K562 (cell line): ENCODE measurements around the gene GTF2H4. TPM values are rescaled to one million over a fixed set of nuclear protein-coding genes. Genes with fewer than 3 reads are reported as not detected.

Experiments
- DIDO1 ChIP-seq: fragments of 450-650 bp; IDR thresholded peaks from 2 replicates; pipeline ENCODE4 v1.6.1; 2016; ENCODE audit warnings: low read depth, missing biosample characterization, missing genetic modification characterization
- DPF2 ChIP-seq: fragments of 450-650 bp; IDR thresholded peaks from 2 replicates; pipeline ENCODE4 v1.6.1; 2016
- ELF2 ChIP-seq: fragments of 250-450 bp; sonication (Bioruptor Pico); IDR thresholded peaks from 2 replicates; pipeline ENCODE4 v1.5.0; 2021; ENCODE audit warnings: mild to moderate bottlenecking
- ESRRA ChIP-seq: fragments of 450-650 bp; IDR thresholded peaks from 2 replicates; pipeline ENCODE4 v1.6.1; 2014; ENCODE audit warnings: low read depth, mild to moderate bottlenecking, moderate library complexity, borderline replicate concordance
- FOSL1 ChIP-seq: fragments of 200-800 bp; sonication (Bioruptor generic); conservative IDR thresholded peaks from 2 replicates; pipeline ENCODE4 v1.6.1; 2016; ENCODE audit warnings: missing genetic modification characterization, missing compliant biosample characterization
- GABPB1 ChIP-seq: sonication (generic); formaldehyde crosslinking; IDR thresholded peaks from 2 replicates; pipeline ENCODE4 v1.8.0; 2022; ENCODE audit warnings: mild to moderate bottlenecking, missing genetic modification reagents
- GATA2 ChIP-seq: sonication (generic); formaldehyde crosslinking; IDR thresholded peaks from 2 replicates; pipeline ENCODE4 v1.4.0; 2020; ENCODE audit warnings: mild to moderate bottlenecking, missing genetic modification reagents
- GTF2E2 ChIP-seq: fragments of 200-800 bp; sonication (Bioruptor generic); IDR thresholded peaks from 2 replicates; pipeline ENCODE4 v1.6.1; 2016; ENCODE audit warnings: missing genetic modification characterization, missing compliant biosample characterization
- HNRNPLL ChIP-seq: fragments of 200-400 bp; formaldehyde crosslinking; IDR thresholded peaks from 2 replicates; pipeline ENCODE4 v1.6.1; 2017; ENCODE audit warnings: low read length, low read depth, mild to moderate bottlenecking; ENCODE audit not compliant: poor library complexity, severe bottlenecking
- KDM4B ChIP-seq, 2 experiments: fragments of 450-650 bp in 1 of 2; sonication (generic) in 1 of 2; IDR thresholded peaks; 2 replicates each; pipeline ENCODE4 v1.6.1; 2016 to 2017; ENCODE audit warnings: borderline replicate concordance in 2 of 2, antibody characterized with exemption in 1 of 2, low read depth in 1 of 2, mild to moderate bottlenecking in 1 of 2
- KDM5B ChIP-seq: fragments of 200-600 bp; sonication (generic); IDR thresholded peaks from 2 replicates; pipeline ENCODE4 v1.6.1; 2012; ENCODE audit warnings: low read depth, mild to moderate bottlenecking, moderate library complexity, low read length, control low read depth, inconsistent platforms; ENCODE audit not compliant: insufficient replicate concordance
- KLF16 ChIP-seq: IDR thresholded peaks from 2 replicates; pipeline ENCODE4 v1.6.1; 2016; ENCODE audit warnings: antibody characterized with exemption
- L3MBTL2 ChIP-seq: fragments of 450-650 bp; IDR thresholded peaks from 2 replicates; pipeline ENCODE4 v1.6.1; 2016; ENCODE audit warnings: mild to moderate bottlenecking, moderate library complexity
- MYC ChIP-seq, 2 experiments: fragments of 250-450 bp in 1 of 2; sonication (Bioruptor Pico) in 1 of 2; IDR thresholded peaks; 2 replicates each; pipeline versions ENCODE4 v1.5.1 to v1.6.1; 2012 to 2021; ENCODE audit warnings: low read depth in 2 of 2, borderline replicate concordance in 1 of 2, improper control_type of control experiment in 1 of 2, low read length in 1 of 2, mild to moderate bottlenecking in 1 of 2, moderate library complexity in 1 of 2
- POLR2B ChIP-seq: fragments of 450-650 bp; IDR thresholded peaks from 2 replicates; pipeline ENCODE4 v1.6.1; 2018; ENCODE audit warnings: low read depth; ENCODE audit not compliant: partially characterized antibody
- RCOR1 ChIP-seq, 2 experiments: IDR thresholded peaks; 2 replicates each; pipeline ENCODE4 v1.6.1; 2012; ENCODE audit warnings: low read depth in 2 of 2, low read length in 2 of 2, borderline replicate concordance in 1 of 2, improper control_type of control experiment in 1 of 2
- SIN3B ChIP-seq: fragments of 450-650 bp; IDR thresholded peaks from 2 replicates; pipeline ENCODE4 v1.6.1; 2017; ENCODE audit warnings: low read depth, mild to moderate bottlenecking, moderate library complexity
- SMAD4 ChIP-seq: fragments of 250-450 bp; sonication (Bioruptor Pico); conservative IDR thresholded peaks from 2 replicates; pipeline ENCODE4 v1.8.0; 2021; ENCODE audit warnings: inconsistent platforms, mild to moderate bottlenecking, moderate library complexity
- SP1 ChIP-seq: sonication (generic); formaldehyde crosslinking; IDR thresholded peaks from 2 replicates; pipeline ENCODE4 v1.8.1; 2022; ENCODE audit warnings: mild to moderate bottlenecking, missing genetic modification reagents
- SPI1 ChIP-seq: IDR thresholded peaks from 2 replicates; pipeline ENCODE4 v1.6.1; 2011; ENCODE audit warnings: low read depth, low read length, control low read depth, borderline replicate concordance
- TCF3 ChIP-seq: sonication (generic); formaldehyde crosslinking; IDR thresholded peaks from 2 replicates; pipeline ENCODE4 v1.4.0; 2020; ENCODE audit warnings: mild to moderate bottlenecking, missing genetic modification reagents
- XRCC5 ChIP-seq: fragments of 200-400 bp; formaldehyde crosslinking; IDR thresholded peaks from 2 replicates; pipeline ENCODE4 v1.6.1; 2017; ENCODE audit warnings: low read depth, mild to moderate bottlenecking, low read length
- ZEB2 ChIP-seq: fragments of 450-650 bp; IDR thresholded peaks from 2 replicates; pipeline ENCODE4 v1.6.1; 2016
- ZNF354B ChIP-seq: fragments of 250-450 bp; sonication (Bioruptor Pico); IDR thresholded peaks from 2 replicates; pipeline ENCODE4 v1.4.0; 2020
- ZNF445 ChIP-seq: fragments of 250-450 bp; sonication (Bioruptor Pico); IDR thresholded peaks from 2 replicates; pipeline ENCODE4 v1.4.0; 2020; ENCODE audit warnings: low read depth, mild to moderate bottlenecking, moderate library complexity
- ZNF766 ChIP-seq: fragments of 200-800 bp; sonication (Bioruptor generic); conservative IDR thresholded peaks from 2 replicates; pipeline ENCODE4 v1.6.1; 2016; ENCODE audit warnings: missing genetic modification characterization, missing compliant biosample characterization
- polyA plus RNA-seq, 8 experiments: library from polyadenylated mRNA; depleted of rRNA in 4 of 8; stranded (reverse) in 5 of 8; unstranded in 3 of 8; fragments of >200 nt; fragmentation: Nextera tagmentation in 2 of 8; fragmentation: Illumina TruSeq in 1 of 8; extraction: Ambion mirVana in 2 of 8; extraction: Trizol in 1 of 8; gene quantifications; 2 replicates each; pipeline versions ENCODE4 v1.2.1 to v1.2.3, GENCODE V29; 2011 to 2014; ENCODE audit warnings: inconsistent platforms in 1 of 8, missing spikeins in 1 of 8
- total RNA-seq, 7 experiments: library from RNA; depleted of rRNA in 6 of 7; stranded (reverse); fragments of >200 nt in 6 of 7; fragmentation: Illumina TruSeq in 2 of 7; extraction: Trizol in 2 of 7; gene quantifications; 2 replicates each; pipeline versions ENCODE4 v1.2.1 to v1.2.3, GENCODE V29; 2011 to 2021; ENCODE audit warnings: low replicate concordance in 1 of 7
- TF ChIP-seq, protein P1 (sequence below), 3 experiments: fragments of 200-800 bp in 1 of 3; sonication (Bioruptor generic) in 1 of 3; sonication (generic) in 1 of 3; formaldehyde crosslinking in 1 of 3; IDR thresholded peaks; 2 replicates each; pipeline versions ENCODE4 v1.6.1 to v1.8.0; 2016 to 2022; ENCODE audit warnings: mild to moderate bottlenecking in 2 of 3, missing compliant biosample characterization in 2 of 3, missing genetic modification characterization in 2 of 3, missing genetic modification reagents in 1 of 3
- TF ChIP-seq, protein P2 (sequence below): sonication (generic); formaldehyde crosslinking; IDR thresholded peaks from 2 replicates; pipeline ENCODE4 v1.9.0; 2022; ENCODE audit warnings: mild to moderate bottlenecking, missing genetic modification reagents

The GTF2H4 gene
- total and polyA plus RNA-seq, 9 of the 15 experiments (the other 6 are each of a cell fraction or from before 2014, with no cell fraction given) = 3.6 to 86.1 (median 39.6) TPM

GRCh38 chr6:30955367-30956042 is 47.5 kb downstream of the GTF2H4 start (continued):
- TF ChIP-seq ZNF354B = no peak
- 0 out of 2 replicates have a peak, but pooled peaks have one; percentile 49 for TF ChIP-seq MYC (IDR thresholded peaks at IDR 0.05; ENCODE audit: low read depth, low read length)
- TF ChIP-seq MYC (CRISPR knock-in tag; IDR thresholded peaks at IDR 0.05; ENCODE audit: borderline replicate concordance, low read depth) = 0 out of 2 replicates have a peak, but pooled peaks have one; percentile 51
- no peak for TF ChIP-seq ZNF445 (CRISPR knock-in tag)
- peak; percentile 86 for TF ChIP-seq L3MBTL2
- TF ChIP-seq KDM5B = peak; percentile 65
- TF ChIP-seq HNRNPLL = peak; percentile 77
- TF ChIP-seq SIN3B = 0 out of 2 replicates have a peak, but pooled peaks have one; percentile 13
- TF ChIP-seq ESRRA = peak; percentile 89; the same call in 1 of the 2 replicates
- peak; percentile 97 for TF ChIP-seq GABPB1 (CRISPR knock-in tag)
- peak; percentile 50; the same call in 1 of the 2 replicates for TF ChIP-seq KLF16
- peak; percentile 55 for TF ChIP-seq TCF3
- TF ChIP-seq POLR2B = peak; percentile 63
- peak; percentile 57 for TF ChIP-seq SP1 (CRISPR knock-in tag)
- peak; percentile 26; the same call in 1 of the 2 replicates for TF ChIP-seq ELF2
- TF ChIP-seq DPF2 = peak; percentile 64; the same call in 1 of the 2 replicates
- TF ChIP-seq SMAD4 (CRISPR knock-in tag) = peak; percentile 96
- TF ChIP-seq, protein P1, sequence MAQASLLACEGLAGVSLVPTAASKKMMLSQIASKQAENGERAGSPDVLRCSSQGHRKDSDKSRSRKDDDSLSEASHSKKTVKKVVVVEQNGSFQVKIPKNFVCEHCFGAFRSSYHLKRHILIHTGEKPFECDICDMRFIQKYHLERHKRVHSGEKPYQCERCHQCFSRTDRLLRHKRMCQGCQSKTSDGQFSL (CRISPR knock-in tag; IDR thresholded peaks at IDR 0.05) = no peak
- TF ChIP-seq, protein P1 (tag; IDR thresholded peaks at IDR 0.05) = peak in 1 of 2 experiments; percentile 21; a peak in 1 of 4 replicates
- 0 out of 2 replicates have a peak, but pooled peaks have one; percentile 33 for TF ChIP-seq SPI1
- peak; percentile 42; the same call in 1 of the 2 replicates for TF ChIP-seq GATA2 (CRISPR knock-in tag)
- TF ChIP-seq, protein P2, sequence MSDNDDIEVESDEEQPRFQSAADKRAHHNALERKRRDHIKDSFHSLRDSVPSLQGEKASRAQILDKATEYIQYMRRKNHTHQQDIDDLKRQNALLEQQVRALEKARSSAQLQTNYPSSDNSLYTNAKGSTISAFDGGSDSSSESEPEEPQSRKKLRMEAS (CRISPR knock-in tag) = 0 out of 2 replicates have a peak, but pooled peaks have one; percentile 30
- peak; percentile 80; the same call in 1 of the 2 replicates for TF ChIP-seq XRCC5
- 0 out of 2 replicates have a peak, but pooled peaks have one; percentile 39 for TF ChIP-seq GTF2E2
- peak; percentile 80 to 94; a peak in 3 of 4 replicates for TF ChIP-seq RCOR1 (IDR thresholded peaks at IDR 0.05; ENCODE audit: borderline replicate concordance in 1 of 2, low read depth in 2 of 2, low read length in 2 of 2)
- peak in 1 of 2 experiments; percentile 88; a peak in 1 of 4 replicates for TF ChIP-seq KDM4B (IDR thresholded peaks at IDR 0.05; ENCODE audit: borderline replicate concordance in 2 of 2, low read depth in 1 of 2)
- no peak for TF ChIP-seq ZNF766 (CRISPR knock-in tag)
- peak; percentile 83; the same call in 1 of the 2 replicates for TF ChIP-seq DIDO1 (tag)
- TF ChIP-seq ZEB2 = peak; percentile 95
- 0 out of 2 replicates have a peak, but pooled peaks have one; percentile 27 for TF ChIP-seq FOSL1 (tag)
